HG03175 (cell line): ENCODE data around the gene UBALD1.
"Not testable (repeated sequence)": the region's sequence is repeated elsewhere in the genome, so short reads cannot be mapped to it uniquely, and the experiment has no call there.

Source experiments
- ATAC-seq: cut with Tn5 transposase; IDR thresholded peaks from one replicate; pipeline ENCODE4 v1.9.1; 2021; ENCODE audit warnings: mild to moderate bottlenecking, moderate library complexity; ENCODE audit not compliant: unreplicated experiment

UBALD1 gene

GRCh38 chr16:4614571-4615383 is at the start of gene UBALD1:
Gene UBALD1 (minus strand): TSS chr16:4614888. CDS start chr16:4614797, 91 bp downstream.
- ATAC-seq, result peak; percentile 53

- ATAC-seq, result no peak
Measured at GRCh38 chr16:4663777-4664465, 49.2 kb upstream of the UBALD1 start.

- no peak for ATAC-seq
Measured at GRCh38 chr16:4663465-4663776, 48.7 kb upstream of the UBALD1 start.

GRCh38 chr16:4661661-4662060 is 47.0 kb upstream of the UBALD1 start:
- ATAC-seq, result no peak

- no peak for ATAC-seq
Measured at GRCh38 chr16:4660454-4661007, 45.8 kb upstream of the UBALD1 start.

GRCh38 chr16:4659363-4660353 is 45.0 kb upstream of the UBALD1 start:
- no peak for ATAC-seq

GRCh38 chr16:4656695-4657686 is 42.3 kb upstream of the UBALD1 start:
- ATAC-seq, result no peak

- ATAC-seq, result no peak
Measured at GRCh38 chr16:4656221-4656620, 41.5 kb upstream of the UBALD1 start.

GRCh38 chr16:4655801-4656200 is 41.1 kb upstream of the UBALD1 start:
- no peak for ATAC-seq

GRCh38 chr16:4654964-4655590 is 40.4 kb upstream of the UBALD1 start:
- ATAC-seq, result no peak

GRCh38 chr16:4654011-4654963 is 39.6 kb upstream of the UBALD1 start:
- no peak for ATAC-seq

GRCh38 chr16:4652561-4652960 is 37.9 kb upstream of the UBALD1 start:
- no peak for ATAC-seq

- no peak for ATAC-seq
Measured at GRCh38 chr16:4651827-4652226, 37.1 kb upstream of the UBALD1 start.

GRCh38 chr16:4650443-4651074 is 35.9 kb upstream of the UBALD1 start:
- ATAC-seq, result not testable (repeated sequence)

GRCh38 chr16:4649744-4650442 is 35.2 kb upstream of the UBALD1 start:
- ATAC-seq, result no peak

- ATAC-seq, result no peak
Measured at GRCh38 chr16:4648917-4649316, 34.2 kb upstream of the UBALD1 start.

GRCh38 chr16:4647644-4647980 is 32.9 kb upstream of the UBALD1 start:
- no peak for ATAC-seq
